AG10803 (cell line): Measurements from ENCODE around the gene ABHD3.
"Not testable (repeated sequence)": the region's sequence is repeated elsewhere in the genome, so short reads cannot be mapped to it uniquely, and the experiment has no call there.

Experiments
- DNase-seq: peaks from one replicate; pipeline ENCODE4 v3.0.0; 2010; ENCODE audit warnings: low read depth
- H3K4me3 ChIP-seq: 2 replicates; pipeline ENCODE4 v1.5.1; 2011; ENCODE audit warnings: mild to moderate bottlenecking, low read length, control low read depth
- CTCF ChIP-seq: conservative IDR thresholded peaks from 2 replicates; pipeline ENCODE4 v1.5.1; 2011; ENCODE audit warnings: mild to moderate bottlenecking, low read length, control low read depth, inconsistent platforms

ABHD3 gene

DNA sequence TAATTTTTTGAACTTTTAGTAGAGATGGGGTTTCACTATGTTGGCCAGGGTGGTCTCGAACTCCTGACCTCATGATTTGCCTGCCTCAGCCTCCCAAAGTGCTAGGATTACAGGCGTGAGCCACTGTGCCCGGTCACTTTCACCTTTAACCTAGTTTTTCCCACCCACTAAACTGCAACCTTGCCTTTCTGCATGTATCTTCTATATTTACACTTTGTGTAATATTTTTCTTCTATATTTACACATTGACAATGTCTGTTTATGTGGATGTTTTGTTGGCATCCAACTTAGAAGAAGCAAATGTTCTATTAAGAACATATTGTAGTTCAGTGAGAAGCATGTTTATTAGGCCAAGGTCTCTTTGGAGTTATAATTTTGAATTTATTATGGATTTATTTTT lies 65.8 kb downstream of the ABHD3 start:
- H3K4me3 ChIP-seq: no peak overlapping the region
- no peak for TF ChIP-seq CTCF

DNA sequence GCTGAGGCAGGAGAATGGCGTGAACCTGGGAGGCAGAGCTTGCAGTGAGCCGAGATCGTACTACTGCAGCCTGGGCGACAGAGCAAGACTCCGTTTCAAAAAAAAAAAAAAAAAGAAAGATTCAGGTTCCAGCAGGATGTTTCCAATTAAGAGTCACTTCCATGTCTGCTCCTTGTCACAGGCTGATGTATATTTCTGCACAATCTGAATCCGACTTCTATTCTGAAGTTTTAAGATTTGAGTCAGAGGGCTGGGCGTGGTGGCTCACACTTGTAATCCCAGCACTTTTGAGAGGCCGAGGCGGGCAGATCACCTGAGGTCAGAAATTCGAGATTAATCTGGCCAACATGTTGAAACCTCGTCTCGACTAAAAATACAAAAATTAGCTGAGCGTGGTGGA lies 67.8 kb downstream of the ABHD3 start:
- TF ChIP-seq CTCF: no peak
- no peak overlapping the region for H3K4me3 ChIP-seq
- DNase-seq: peak; percentile 7

More for the DNA sequence above, 65.8 kb downstream of the ABHD3 start:
- no peak for DNase-seq

DNA sequence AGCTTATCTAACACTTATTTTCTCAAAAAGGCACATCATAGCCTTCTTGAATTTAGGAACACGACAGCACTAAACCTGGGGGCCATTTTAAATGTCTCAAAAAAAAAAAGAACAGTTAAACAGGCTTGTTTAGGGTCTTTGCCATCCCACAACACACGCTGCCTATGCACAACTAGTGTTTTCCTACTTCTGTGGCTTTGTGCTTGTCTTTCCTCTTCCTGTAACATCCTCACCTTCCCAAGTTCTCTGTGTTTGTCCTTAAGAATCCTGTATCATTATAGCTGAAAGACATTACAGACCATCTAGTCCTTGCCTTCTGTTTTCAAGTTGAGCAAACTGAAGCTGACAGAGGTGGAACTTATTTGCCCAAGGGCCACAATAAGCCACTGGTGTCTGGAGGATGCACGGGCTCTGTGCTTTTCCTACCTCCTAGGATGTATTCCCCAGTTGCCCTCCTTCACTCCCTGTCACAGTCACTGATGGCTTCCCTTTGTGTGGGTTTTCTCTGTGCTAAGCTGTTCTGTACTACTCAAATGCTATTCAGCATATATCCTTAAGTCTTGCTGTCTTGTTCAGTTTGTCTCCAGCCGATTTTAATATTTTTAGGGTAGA lies 69.9 kb downstream of the ABHD3 start:
- DNase-seq: no peak
- TF ChIP-seq CTCF: no peak
- H3K4me3 ChIP-seq: no peak overlapping the region

DNA sequence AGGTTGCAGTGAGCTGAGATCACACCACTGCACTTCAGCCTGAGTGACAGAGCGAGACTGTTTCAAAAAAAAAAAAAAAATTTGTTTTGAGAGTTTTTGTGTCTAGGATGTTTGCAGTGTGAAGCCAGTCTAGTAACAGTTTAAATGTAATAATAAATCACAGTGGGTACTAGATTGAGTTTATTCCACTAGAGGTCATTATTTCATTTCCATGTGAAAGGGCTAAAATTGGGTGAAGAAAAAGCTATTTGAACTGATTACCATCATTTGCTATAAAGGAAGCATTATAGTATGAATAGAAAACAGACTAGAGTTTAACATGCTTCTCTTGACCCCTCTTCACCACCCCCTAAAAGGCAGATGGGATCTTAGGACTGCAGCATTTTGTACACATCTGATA lies 72.2 kb downstream of the ABHD3 start:
- H3K4me3 ChIP-seq: no peak overlapping the region
- peak; percentile 1 for DNase-seq
- no peak; the same call in 1 of the 2 replicates for TF ChIP-seq CTCF

GRCh38 chr18:21629089-21629832 lies 75.3 kb downstream of the ABHD3 start:
- DNase-seq: no peak
- no peak overlapping the region for H3K4me3 ChIP-seq
- no peak for TF ChIP-seq CTCF

DNA sequence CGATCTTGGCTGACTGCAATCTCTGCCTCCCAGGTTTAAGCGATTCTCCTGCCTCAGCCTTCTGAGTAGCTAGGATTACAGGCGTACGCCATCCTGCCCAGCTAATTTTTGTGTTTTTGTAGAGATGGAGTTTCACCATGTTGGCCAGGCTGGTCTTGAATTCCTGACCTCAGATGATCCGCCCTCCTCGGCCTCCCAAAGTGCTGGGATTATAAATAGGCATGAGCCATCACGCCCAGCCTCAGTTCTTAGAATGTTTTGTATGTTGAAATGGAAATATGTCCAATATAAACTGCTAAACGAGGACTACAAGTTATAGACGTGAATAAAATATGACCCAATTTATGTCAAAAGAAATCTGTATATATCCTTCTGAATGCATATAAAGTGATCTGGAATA lies 82.9 kb downstream of the ABHD3 start:
- not testable (repeated sequence) for DNase-seq, H3K4me3 ChIP-seq

DNA sequence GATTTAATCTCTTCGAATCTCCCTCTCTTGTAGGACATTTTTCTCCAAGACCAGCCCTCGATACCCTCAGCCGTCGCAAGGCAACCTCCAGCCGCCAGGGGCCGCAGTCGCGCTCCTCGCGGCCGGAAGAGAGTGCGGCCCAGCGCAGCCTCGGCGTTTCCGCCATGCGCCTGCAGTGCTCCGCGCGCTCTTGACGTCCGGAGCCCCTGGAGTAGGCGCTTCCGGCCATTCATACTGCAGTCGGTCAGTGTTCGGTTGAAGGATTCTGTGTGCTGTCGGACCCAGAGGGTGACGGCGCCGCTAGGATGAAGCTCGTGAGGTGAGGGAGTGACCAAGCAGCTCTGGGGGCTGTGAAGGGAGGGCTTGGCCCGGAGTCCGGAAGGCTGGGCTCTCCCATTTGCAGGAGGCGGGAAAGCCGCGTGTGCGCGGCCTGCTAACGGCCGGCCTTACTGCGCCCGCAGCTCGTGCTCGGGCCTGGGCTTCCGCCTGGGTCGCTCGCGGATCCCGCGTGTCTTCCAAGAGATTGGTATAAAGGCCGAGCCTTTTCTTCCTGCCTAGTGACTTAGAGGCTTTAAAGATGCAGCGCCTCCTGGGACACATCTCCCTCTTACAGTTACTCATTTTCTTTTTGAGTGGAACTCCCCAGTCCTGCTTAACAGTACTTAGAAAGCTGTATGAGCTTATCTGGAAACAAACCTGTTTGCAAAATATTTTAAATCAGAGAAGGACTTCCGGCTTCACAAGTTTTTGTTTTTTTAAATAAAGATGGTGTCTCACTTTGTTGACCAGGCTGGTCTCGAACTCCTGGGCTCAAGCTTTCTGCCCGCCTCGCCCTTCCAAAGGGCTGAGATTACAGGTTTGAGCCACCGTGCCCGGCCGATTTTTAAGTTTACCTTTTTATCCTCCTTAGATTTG lies 92.2 kb downstream of the ABHD3 start, which contains the start of gene SNRPD1:
SNRPD1 (plus strand) TSS at position 190 of the 915 bp plus-strand sequence; CDS start at position 306, 116 bp downstream.
- peak; percentile 82 for TF ChIP-seq CTCF
- peak; percentile 90 for DNase-seq
- peak within 1 kb of the TSS; percentile 94 for H3K4me3 ChIP-seq

DNA sequence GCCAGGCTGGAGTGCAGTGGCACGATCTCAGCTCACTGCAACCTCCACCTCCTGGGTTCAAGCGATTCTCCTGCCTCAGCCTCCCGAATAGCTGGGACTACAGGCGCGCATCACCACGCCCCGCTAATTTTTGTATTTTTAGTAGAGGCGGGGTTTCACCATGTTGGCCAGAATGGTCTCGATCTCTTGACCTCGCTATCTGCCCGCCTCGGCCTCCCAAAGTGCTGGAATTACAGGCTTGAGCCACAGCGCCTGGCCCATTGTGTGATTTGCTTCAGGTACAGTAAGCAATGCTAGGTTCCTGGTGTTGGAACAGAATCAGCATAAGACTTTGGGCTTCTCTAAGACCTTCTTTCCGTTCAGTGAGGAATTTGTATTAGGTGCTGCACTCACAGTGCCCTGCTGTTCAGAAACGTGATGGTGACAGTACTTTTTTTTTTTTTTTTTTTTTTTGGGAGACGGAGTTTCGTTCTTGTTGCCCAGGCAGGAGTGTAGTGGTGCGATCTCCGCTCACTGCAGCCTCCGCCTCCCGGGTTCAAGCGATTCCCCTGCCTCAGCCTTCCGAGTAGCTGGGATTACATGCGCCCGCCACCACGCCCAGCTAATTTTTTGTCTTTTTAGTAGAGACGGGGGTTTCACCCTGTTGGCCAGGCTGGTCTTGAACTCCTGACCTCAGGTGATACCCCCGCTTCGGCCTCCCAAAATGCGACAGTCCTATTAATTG lies 93.0 kb downstream of the ABHD3 start:
- peak overlapping the region; percentile 94 for H3K4me3 ChIP-seq
- not testable (repeated sequence) for DNase-seq
